Natural killer cell treated with Interleukin-12 subunit alpha and Interleukin-12 subunit beta and Interleukin-15 and Interleukin-18, amount 100 ng/mL, for 72 hours (primary cell): ENCODE results near the gene NEDD4L. TPM values are rescaled to one million over a fixed set of nuclear protein-coding genes. Genes with fewer than 3 reads are reported as not detected.
A peak's percentile ranks its signal among the peaks of the same experiment; 100 is the strongest.

Source experiments
- ATAC-seq, 2 donors: fragments of 150-1000 bp; cut with Tn5 transposase in 1 of 2; sonication (Bioruptor Pico), chemical (Tn5 transposase) in 1 of 2; 2 replicates each; pipeline ENCODE4 v1.10.0; 2021
- DNase-seq: peaks from one replicate; pipeline ENCODE4 v3.0.0; 2022; ENCODE audit warnings: low spot score
- H3K27ac Mint-ChIP-seq, 2 donors: 1 replicate in 1 of 2; 2 replicates in 1 of 2; pipeline ENCODE4 v1.8.0; 2022; ENCODE audit warnings: mixed read lengths in 2 of 2, mild to moderate bottlenecking in 1 of 2, moderate library complexity in 1 of 2
- H3K27me3 Mint-ChIP-seq, 2 donors: 1 replicate in 1 of 2; 2 replicates in 1 of 2; pipeline ENCODE4 v1.8.0; 2022; ENCODE audit warnings: mixed read lengths in 2 of 2
- H3K36me3 Mint-ChIP-seq: one replicate; pipeline ENCODE4 v1.8.0; 2022; ENCODE audit warnings: mixed read lengths
- H3K4me1 Mint-ChIP-seq, 2 donors: 1 replicate in 1 of 2; 2 replicates in 1 of 2; pipeline ENCODE4 v1.8.0; 2022; ENCODE audit warnings: low read depth in 2 of 2, mixed read lengths in 2 of 2, mild to moderate bottlenecking in 1 of 2
- H3K4me3 Mint-ChIP-seq: one replicate; pipeline ENCODE4 v1.8.0; 2022; ENCODE audit warnings: mixed read lengths
- H3K9me3 Mint-ChIP-seq: 2 replicates; pipeline ENCODE4 v1.8.0; 2022; ENCODE audit warnings: mixed read lengths
- total RNA-seq, 2 donors: library from RNA; stranded (reverse); gene quantifications; one replicate each; pipeline ENCODE4 v1.2.3, GENCODE V29; 2022

Gene NEDD4L
- total RNA-seq, 2 donors from 2014 or later = 8.6 to 16.5 TPM

DNA sequence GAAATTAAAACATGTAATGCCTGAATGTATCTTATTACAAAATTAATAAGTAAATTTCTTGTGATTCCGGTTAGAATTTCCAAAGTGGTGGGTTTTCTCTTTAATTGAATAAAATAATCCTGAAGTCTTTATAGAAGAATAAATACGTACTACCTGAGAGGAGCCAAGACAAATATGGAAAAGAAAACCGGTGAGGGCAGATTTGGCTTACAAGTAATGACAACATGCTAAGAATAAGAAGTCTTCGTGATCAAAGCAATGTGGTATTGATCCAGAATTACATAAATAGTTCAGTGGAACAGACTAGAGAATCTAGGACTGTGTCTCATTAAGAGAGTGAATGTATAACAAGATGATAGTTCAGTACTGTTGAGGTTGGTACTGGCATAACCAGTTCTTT lies 167.5 kb downstream of the NEDD4L start:
- no peak for ATAC-seq

GRCh38 chr18:58212274-58212673 lies 168.2 kb downstream of the NEDD4L start:
- no peaks in the 10 kb centered on the region for H3K9me3 Mint-ChIP-seq
- H3K27ac Mint-ChIP-seq = no peak overlapping the region
- H3K27me3 Mint-ChIP-seq = peaks cover 13 to 41% of the 10 kb centered on the region in 2 donors
- peaks cover 25 to 30% of the 10 kb centered on the region in 2 donors for H3K4me1 Mint-ChIP-seq
- no peak for ATAC-seq
- no peaks in the 10 kb centered on the region for H3K36me3 Mint-ChIP-seq
- no peak for DNase-seq
- no peak overlapping the region for H3K4me3 Mint-ChIP-seq

More for the DNA sequence above, 167.5 kb downstream of the NEDD4L start:
- Mint-ChIP-seq H3K9me3 (no peaks in the 10 kb centered on the region), H3K4me3 (no peak overlapping the region), H3K27me3 (peaks cover 14 to 35% of the 10 kb centered on the region in 2 donors), H3K36me3 (no peaks in the 10 kb centered on the region), H3K27ac (no peak overlapping the region), H3K4me1 (peaks cover 24 to 30% of the 10 kb centered on the region in 2 donors)
- no peak for DNase-seq

DNA sequence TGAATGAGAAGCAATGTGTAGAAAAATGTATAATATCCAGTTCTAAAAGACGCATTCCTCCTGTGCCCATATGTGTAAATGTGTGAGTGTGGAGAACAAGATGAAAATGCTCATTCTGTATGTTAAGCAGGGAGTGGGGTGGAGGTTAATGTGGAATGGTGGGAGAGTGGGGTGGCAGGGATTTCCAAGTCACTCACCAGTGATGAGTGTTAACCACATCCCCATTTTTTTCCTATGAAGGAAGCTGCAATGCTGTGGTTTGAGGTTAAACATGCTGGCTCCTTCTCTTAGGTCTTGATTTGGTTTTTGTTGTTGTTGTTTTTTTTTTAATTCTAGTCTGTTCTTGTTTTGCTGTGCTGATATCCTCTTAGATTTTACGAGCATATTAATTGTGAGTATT lies 169.4 kb downstream of the NEDD4L start:
- H3K4me1 Mint-ChIP-seq = peaks cover 25 to 30% of the 10 kb centered on the region in 2 donors

GRCh38 chr18:58215011-58215410 lies 171.0 kb downstream of the NEDD4L start:
- ATAC-seq (no peak), DNase-seq (no peak)
- no peak overlapping the region for H3K27ac Mint-ChIP-seq
- no peaks in the 10 kb centered on the region for H3K9me3 Mint-ChIP-seq
- H3K27me3 Mint-ChIP-seq = peaks cover 17 to 41% of the 10 kb centered on the region in 2 donors
- no peaks in the 10 kb centered on the region for H3K36me3 Mint-ChIP-seq
- H3K4me3 Mint-ChIP-seq = no peak overlapping the region
- H3K4me1 Mint-ChIP-seq = peaks cover 22 to 30% of the 10 kb centered on the region in 2 donors

More for the DNA sequence above, 169.4 kb downstream of the NEDD4L start:
- no peak overlapping the region for H3K27ac Mint-ChIP-seq
- no peaks in the 10 kb centered on the region for H3K9me3 Mint-ChIP-seq
- H3K36me3 Mint-ChIP-seq = no peaks in the 10 kb centered on the region
- H3K27me3 Mint-ChIP-seq = peaks cover 13 to 41% of the 10 kb centered on the region in 2 donors
- H3K4me3 Mint-ChIP-seq = peak overlapping the region; percentile 32
- ATAC-seq (peak in 1 of 2 donors; percentile 53), DNase-seq (no peak)

DNA sequence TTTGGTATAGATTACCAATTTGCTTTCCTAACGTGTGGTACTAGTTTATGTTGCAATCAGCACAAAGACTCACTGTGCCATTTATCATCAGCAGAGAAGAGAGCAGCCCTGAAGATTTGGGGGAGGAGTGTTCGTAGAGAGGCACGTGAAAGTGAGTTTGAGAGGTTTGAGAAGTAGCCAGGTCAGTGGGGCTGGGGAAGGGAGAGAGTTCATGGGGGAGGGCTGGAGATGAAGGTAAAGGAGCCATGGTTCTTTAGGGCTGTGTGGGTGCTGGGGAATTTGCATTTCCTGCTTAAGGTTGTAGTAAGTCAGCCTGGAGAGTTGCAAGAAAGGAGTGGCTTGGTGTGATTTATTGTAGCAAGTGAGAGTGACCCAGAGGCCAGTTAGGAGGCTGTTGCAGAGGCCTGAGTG lies 172.1 kb downstream of the NEDD4L start:
- Mint-ChIP-seq H3K27ac (no peak overlapping the region), H3K4me1 (peaks cover 22 to 30% of the 10 kb centered on the region in 2 donors), H3K4me3 (no peak overlapping the region), H3K27me3 (peaks cover 17 to 41% of the 10 kb centered on the region in 2 donors), H3K36me3 (no peaks in the 10 kb centered on the region), H3K9me3 (no peaks in the 10 kb centered on the region)
- DNase-seq (no peak), ATAC-seq (no peak)

- DNase-seq (no peak), ATAC-seq (no peak)
- no peak overlapping the region for H3K4me3 Mint-ChIP-seq
- no peaks in the 10 kb centered on the region for H3K36me3 Mint-ChIP-seq
- H3K4me1 Mint-ChIP-seq = peaks cover 22 to 30% of the 10 kb centered on the region in 2 donors
- H3K9me3 Mint-ChIP-seq = no peaks in the 10 kb centered on the region
- H3K27ac Mint-ChIP-seq = no peak overlapping the region
- peaks cover 17 to 36% of the 10 kb centered on the region in 2 donors for H3K27me3 Mint-ChIP-seq
These were observed 173.0 kb downstream of the NEDD4L start for GRCh38 chr18:58217052-58217451.

GRCh38 chr18:58218117-58218516 lies 174.1 kb downstream of the NEDD4L start:
- peaks cover 17 to 36% of the 10 kb centered on the region in 2 donors for H3K27me3 Mint-ChIP-seq
- H3K4me1 Mint-ChIP-seq = peaks cover 22 to 28% of the 10 kb centered on the region in 2 donors
- no peak overlapping the region for H3K27ac Mint-ChIP-seq
- H3K9me3 Mint-ChIP-seq = no peaks in the 10 kb centered on the region
- no peaks in the 10 kb centered on the region for H3K36me3 Mint-ChIP-seq
- ATAC-seq (no peak), DNase-seq (no peak)
- no peak overlapping the region for H3K4me3 Mint-ChIP-seq

GRCh38 chr18:58221060-58221725 lies 177.2 kb downstream of the NEDD4L start:
- H3K4me3 Mint-ChIP-seq = no peak overlapping the region
- no peak overlapping the region for H3K27ac Mint-ChIP-seq
- H3K27me3 Mint-ChIP-seq = peaks cover 12 to 19% of the 10 kb centered on the region in 2 donors
- DNase-seq = no peak
- peaks cover 3 to 4% of the 10 kb centered on the region in 2 donors for H3K4me1 Mint-ChIP-seq
- no peak for ATAC-seq
- no peaks in the 10 kb centered on the region for H3K9me3 Mint-ChIP-seq
- no peaks in the 10 kb centered on the region for H3K36me3 Mint-ChIP-seq

DNA sequence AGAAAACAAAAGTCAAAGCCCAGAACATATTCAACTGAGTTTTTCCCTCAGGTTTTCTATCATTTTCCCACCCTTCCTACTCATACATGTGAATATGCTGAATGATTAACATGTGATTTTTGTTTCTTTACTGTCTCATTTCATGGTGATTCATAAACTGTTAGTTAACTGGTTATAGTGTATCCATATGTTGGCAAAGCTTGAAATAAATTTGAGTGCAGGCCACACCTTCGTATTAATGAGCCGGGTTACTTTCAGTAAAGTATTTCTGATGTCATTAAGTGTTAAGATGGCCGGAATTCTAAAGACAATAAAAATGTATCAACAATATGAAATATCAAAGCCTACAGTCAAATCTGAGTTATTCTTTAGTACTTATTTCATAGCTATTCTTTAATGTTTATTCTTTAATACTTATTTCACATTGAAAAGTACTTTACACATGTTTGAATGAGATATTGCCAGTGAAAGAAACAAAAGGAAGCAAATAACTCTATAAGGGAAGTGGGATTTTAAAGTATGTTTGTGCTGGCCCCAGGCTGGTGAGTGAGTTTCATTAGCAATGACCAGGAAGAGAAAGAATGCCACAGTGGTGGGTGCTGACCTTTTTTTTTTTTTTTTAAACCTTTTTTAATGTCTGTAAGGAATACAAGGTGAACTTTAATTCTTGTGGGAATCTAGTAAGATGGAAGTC lies 178.6 kb downstream of the NEDD4L start:
- Mint-ChIP-seq H3K9me3 (no peaks in the 10 kb centered on the region), H3K27me3 (peaks cover 8 to 9% of the 10 kb centered on the region in 2 donors), H3K4me3 (no peak overlapping the region), H3K27ac (no peak overlapping the region), H3K4me1 (no peaks in the 10 kb centered on the region), H3K36me3 (no peaks in the 10 kb centered on the region)
- ATAC-seq (no peak), DNase-seq (no peak)

GRCh38 chr18:58223717-58224424 lies 179.8 kb downstream of the NEDD4L start:
- ATAC-seq (no peak), DNase-seq (no peak)
- H3K4me1 Mint-ChIP-seq = no peaks in the 10 kb centered on the region
- H3K36me3 Mint-ChIP-seq = no peaks in the 10 kb centered on the region
- peaks cover 4 to 9% of the 10 kb centered on the region in 2 donors for H3K27me3 Mint-ChIP-seq
- H3K4me3 Mint-ChIP-seq = no peak overlapping the region
- H3K27ac Mint-ChIP-seq = no peak overlapping the region
- no peaks in the 10 kb centered on the region for H3K9me3 Mint-ChIP-seq

- peaks cover 4 to 9% of the 10 kb centered on the region in 2 donors for H3K27me3 Mint-ChIP-seq
- H3K9me3 Mint-ChIP-seq = no peaks in the 10 kb centered on the region
- H3K4me3 Mint-ChIP-seq = no peak overlapping the region
- H3K36me3 Mint-ChIP-seq = no peaks in the 10 kb centered on the region
- no peaks in the 10 kb centered on the region for H3K4me1 Mint-ChIP-seq
- no peak overlapping the region for H3K27ac Mint-ChIP-seq
- DNase-seq = no peak
- ATAC-seq = no peak
These were observed 180.4 kb downstream of the NEDD4L start for GRCh38 chr18:58224425-58224750.

DNA sequence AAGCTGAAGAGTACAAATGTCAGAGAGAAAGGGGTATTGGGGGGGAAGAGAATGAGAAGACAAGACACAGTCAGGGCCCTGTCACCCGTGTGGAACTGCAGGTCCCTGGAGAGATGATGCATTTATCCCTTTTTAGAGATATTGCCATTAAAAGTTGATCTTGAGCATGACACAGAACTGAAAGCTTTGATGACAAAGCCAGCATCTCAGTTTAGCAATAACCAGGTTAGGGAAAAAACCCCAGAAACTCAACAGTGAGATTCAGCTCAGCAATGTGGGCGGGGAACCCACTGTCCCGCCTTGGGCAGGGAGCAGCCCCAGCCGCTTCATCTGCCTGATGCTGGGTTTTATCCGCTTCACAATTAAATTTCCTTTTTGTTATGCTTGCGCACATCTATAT lies 181.1 kb downstream of the NEDD4L start:
- H3K27ac Mint-ChIP-seq = no peak overlapping the region
- no peaks in the 10 kb centered on the region for H3K4me1 Mint-ChIP-seq
- H3K27me3 Mint-ChIP-seq = peaks cover 4 to 9% of the 10 kb centered on the region in 2 donors
- H3K9me3 Mint-ChIP-seq = no peaks in the 10 kb centered on the region
- no peak overlapping the region for H3K4me3 Mint-ChIP-seq
- H3K36me3 Mint-ChIP-seq = no peaks in the 10 kb centered on the region
- ATAC-seq (no peak), DNase-seq (no peak)

GRCh38 chr18:58226429-58226828 lies 182.4 kb downstream of the NEDD4L start:
- Mint-ChIP-seq H3K4me3 (no peak overlapping the region), H3K36me3 (no peaks in the 10 kb centered on the region), H3K4me1 (no peaks in the 10 kb centered on the region), H3K9me3 (no peaks in the 10 kb centered on the region), H3K27me3 (peaks cover 4 to 9% of the 10 kb centered on the region in 2 donors), H3K27ac (no peak overlapping the region)
- DNase-seq (no peak), ATAC-seq (no peak)

GRCh38 chr18:58227361-58227930 lies 183.4 kb downstream of the NEDD4L start:
- Mint-ChIP-seq H3K4me1 (no peaks in the 10 kb centered on the region), H3K9me3 (no peaks in the 10 kb centered on the region), H3K4me3 (no peak overlapping the region), H3K27ac (no peak overlapping the region), H3K36me3 (no peaks in the 10 kb centered on the region), H3K27me3 (peaks cover 4 to 9% of the 10 kb centered on the region in 2 donors)
- no peak for ATAC-seq
- no peak for DNase-seq
